ENCODE results near the gene YPEL5.

Gene YPEL5

GRCh38 chr2:30172627-30173026 is 25.8 kb downstream of the YPEL5 start:
- DNase-seq = no peak

GRCh38 chr2:30177440-30177839 is 30.6 kb downstream of the YPEL5 start:
- DNase-seq = no peak

GRCh38 chr2:30177956-30178355 is 31.1 kb downstream of the YPEL5 start:
- DNase-seq = no peak

- no peak for DNase-seq
Measured at GRCh38 chr2:30178618-30179434, 32.0 kb downstream of the YPEL5 start.

GRCh38 chr2:30179536-30179935 is 32.7 kb downstream of the YPEL5 start:
- no peak for DNase-seq

- no peak for DNase-seq
Measured at GRCh38 chr2:30180226-30180625, 33.4 kb downstream of the YPEL5 start.

GRCh38 chr2:30181176-30181575 is 34.4 kb downstream of the YPEL5 start:
- no peak for DNase-seq

GRCh38 chr2:30184035-30184434 is 37.2 kb downstream of the YPEL5 start:
- DNase-seq = no peak

- no peak for DNase-seq
Measured at GRCh38 chr2:30185178-30185577, 38.4 kb downstream of the YPEL5 start.

GRCh38 chr2:30188292-30188691 is 41.5 kb downstream of the YPEL5 start:
- DNase-seq = no peak

- no peak for DNase-seq
Measured at GRCh38 chr2:30190637-30191036, 43.8 kb downstream of the YPEL5 start.

- no peak for DNase-seq
Measured at GRCh38 chr2:30191107-30191506, 44.3 kb downstream of the YPEL5 start.

- DNase-seq = no peak
Measured at GRCh38 chr2:30191819-30192271, 45.0 kb downstream of the YPEL5 start.

- DNase-seq = no peak
Measured at GRCh38 chr2:30192314-30192713, 45.5 kb downstream of the YPEL5 start.

GRCh38 chr2:30193104-30193681 is 46.4 kb downstream of the YPEL5 start:
- no peak for DNase-seq

- DNase-seq = no peak
Measured at GRCh38 chr2:30194421-30194820, 47.6 kb downstream of the YPEL5 start.

- DNase-seq = no peak
Measured at GRCh38 chr2:30195016-30195415, 48.2 kb downstream of the YPEL5 start.

GRCh38 chr2:30197570-30198192 is 50.9 kb downstream of the YPEL5 start:
- DNase-seq = no peak

- DNase-seq = no peak
Measured at GRCh38 chr2:30201990-30202389, 55.2 kb downstream of the YPEL5 start.

GRCh38 chr2:30203156-30203555 is 56.3 kb downstream of the YPEL5 start:
- no peak for DNase-seq

- peak in 1 of 2 experiments; percentile 12 for DNase-seq
Measured at GRCh38 chr2:30204281-30204680, 57.5 kb downstream of the YPEL5 start.

- no peak for DNase-seq
Measured at GRCh38 chr2:30205456-30205855, 58.6 kb downstream of the YPEL5 start.

GRCh38 chr2:30206461-30207430 is 59.9 kb downstream of the YPEL5 start:
- DNase-seq = no peak

Data from NCI-H187 (cell line).